HL-60 (cell line): ENCODE data around the gene SYP.

ENCODE experiments used
- DNase-seq, 2 experiments: peaks; one replicate each; pipeline ENCODE4 v3.0.0-alpha.2; 2010 to 2020; ENCODE audit warnings: low read depth in 1 of 2, low spot score in 1 of 2
- H3K27ac ChIP-seq: fragments of 250-450 bp; sonication (Bioruptor Pico); replicated peaks from 2 replicates; pipeline ENCODE4 v1.5.1; 2020; ENCODE audit warnings: mild to moderate bottlenecking, moderate library complexity
- H3K27me3 ChIP-seq: fragments of 250-450 bp; sonication (Bioruptor Pico); 2 replicates; pipeline ENCODE4 v1.5.1; 2021; ENCODE audit warnings: mild to moderate bottlenecking, moderate library complexity; ENCODE audit not compliant: insufficient read depth, poor library complexity, severe bottlenecking
- H3K4me3 ChIP-seq: replicated peaks from 2 replicates; pipeline ENCODE4 v1.5.1; 2011; ENCODE audit warnings: mild to moderate bottlenecking, control low read depth, low read length; ENCODE audit not compliant: insufficient read depth
- GABPA ChIP-seq: IDR thresholded peaks from 2 replicates; pipeline ENCODE4 v1.6.1; 2012; ENCODE audit warnings: low read depth
- POLR2AphosphoS5 ChIP-seq: IDR thresholded peaks from 2 replicates; pipeline ENCODE4 v1.6.1; 2012; ENCODE audit warnings: low read depth
- SPI1 ChIP-seq: IDR thresholded peaks from 2 replicates; pipeline ENCODE4 v1.6.1; 2012; ENCODE audit warnings: low read depth, mild to moderate bottlenecking, borderline replicate concordance
- TF ChIP-seq, protein P1 (sequence below): IDR thresholded peaks from 2 replicates; pipeline ENCODE4 v1.6.1; 2012; ENCODE audit warnings: low read depth; ENCODE audit not compliant: insufficient replicate concordance
- TF ChIP-seq, protein P2 (sequence below): IDR thresholded peaks from one replicate; pipeline ENCODE4 v1.5.1; 2011; ENCODE audit warnings: low read length, control low read depth, inconsistent platforms; ENCODE audit not compliant: insufficient read depth

SYP gene

DNA sequence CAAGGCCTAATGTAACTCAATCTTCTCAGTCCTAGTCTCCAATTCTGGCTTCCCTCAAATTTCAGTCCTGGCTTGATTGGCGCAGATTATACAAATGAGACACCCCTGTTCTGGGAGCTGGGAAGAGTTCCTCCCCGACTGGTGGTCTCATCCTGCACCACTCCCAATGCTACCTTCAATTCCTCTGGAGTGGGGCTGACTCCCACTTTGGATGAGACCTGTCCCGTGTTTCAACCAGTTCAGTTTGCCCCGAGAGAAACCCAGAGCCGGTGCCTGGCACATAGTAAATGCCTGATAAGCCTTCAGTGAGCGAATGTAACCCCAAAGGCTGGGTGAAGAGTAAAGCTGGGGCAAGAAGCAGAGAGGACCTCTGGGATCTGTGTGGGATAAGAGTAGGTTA lies 4.0 kb upstream of the SYP start:
- Histone ChIP-seq H3K4me3 (no peak overlapping the region), H3K27ac (no peak overlapping the region), H3K27me3 (no peaks in the 10 kb centered on the region)
- no peak for DNase-seq
- TF ChIP-seq, protein P1, sequence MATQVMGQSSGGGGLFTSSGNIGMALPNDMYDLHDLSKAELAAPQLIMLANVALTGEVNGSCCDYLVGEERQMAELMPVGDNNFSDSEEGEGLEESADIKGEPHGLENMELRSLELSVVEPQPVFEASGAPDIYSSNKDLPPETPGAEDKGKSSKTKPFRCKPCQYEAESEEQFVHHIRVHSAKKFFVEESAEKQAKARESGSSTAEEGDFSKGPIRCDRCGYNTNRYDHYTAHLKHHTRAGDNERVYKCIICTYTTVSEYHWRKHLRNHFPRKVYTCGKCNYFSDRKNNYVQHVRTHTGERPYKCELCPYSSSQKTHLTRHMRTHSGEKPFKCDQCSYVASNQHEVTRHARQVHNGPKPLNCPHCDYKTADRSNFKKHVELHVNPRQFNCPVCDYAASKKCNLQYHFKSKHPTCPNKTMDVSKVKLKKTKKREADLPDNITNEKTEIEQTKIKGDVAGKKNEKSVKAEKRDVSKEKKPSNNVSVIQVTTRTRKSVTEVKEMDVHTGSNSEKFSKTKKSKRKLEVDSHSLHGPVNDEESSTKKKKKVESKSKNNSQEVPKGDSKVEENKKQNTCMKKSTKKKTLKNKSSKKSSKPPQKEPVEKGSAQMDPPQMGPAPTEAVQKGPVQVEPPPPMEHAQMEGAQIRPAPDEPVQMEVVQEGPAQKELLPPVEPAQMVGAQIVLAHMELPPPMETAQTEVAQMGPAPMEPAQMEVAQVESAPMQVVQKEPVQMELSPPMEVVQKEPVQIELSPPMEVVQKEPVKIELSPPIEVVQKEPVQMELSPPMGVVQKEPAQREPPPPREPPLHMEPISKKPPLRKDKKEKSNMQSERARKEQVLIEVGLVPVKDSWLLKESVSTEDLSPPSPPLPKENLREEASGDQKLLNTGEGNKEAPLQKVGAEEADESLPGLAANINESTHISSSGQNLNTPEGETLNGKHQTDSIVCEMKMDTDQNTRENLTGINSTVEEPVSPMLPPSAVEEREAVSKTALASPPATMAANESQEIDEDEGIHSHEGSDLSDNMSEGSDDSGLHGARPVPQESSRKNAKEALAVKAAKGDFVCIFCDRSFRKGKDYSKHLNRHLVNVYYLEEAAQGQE: no peak
- TF ChIP-seq GABPA: no peak
- TF ChIP-seq POLR2AphosphoS5: no peak
- TF ChIP-seq, protein P2, sequence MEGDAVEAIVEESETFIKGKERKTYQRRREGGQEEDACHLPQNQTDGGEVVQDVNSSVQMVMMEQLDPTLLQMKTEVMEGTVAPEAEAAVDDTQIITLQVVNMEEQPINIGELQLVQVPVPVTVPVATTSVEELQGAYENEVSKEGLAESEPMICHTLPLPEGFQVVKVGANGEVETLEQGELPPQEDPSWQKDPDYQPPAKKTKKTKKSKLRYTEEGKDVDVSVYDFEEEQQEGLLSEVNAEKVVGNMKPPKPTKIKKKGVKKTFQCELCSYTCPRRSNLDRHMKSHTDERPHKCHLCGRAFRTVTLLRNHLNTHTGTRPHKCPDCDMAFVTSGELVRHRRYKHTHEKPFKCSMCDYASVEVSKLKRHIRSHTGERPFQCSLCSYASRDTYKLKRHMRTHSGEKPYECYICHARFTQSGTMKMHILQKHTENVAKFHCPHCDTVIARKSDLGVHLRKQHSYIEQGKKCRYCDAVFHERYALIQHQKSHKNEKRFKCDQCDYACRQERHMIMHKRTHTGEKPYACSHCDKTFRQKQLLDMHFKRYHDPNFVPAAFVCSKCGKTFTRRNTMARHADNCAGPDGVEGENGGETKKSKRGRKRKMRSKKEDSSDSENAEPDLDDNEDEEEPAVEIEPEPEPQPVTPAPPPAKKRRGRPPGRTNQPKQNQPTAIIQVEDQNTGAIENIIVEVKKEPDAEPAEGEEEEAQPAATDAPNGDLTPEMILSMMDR: no peak
- no peak for TF ChIP-seq SPI1

DNA sequence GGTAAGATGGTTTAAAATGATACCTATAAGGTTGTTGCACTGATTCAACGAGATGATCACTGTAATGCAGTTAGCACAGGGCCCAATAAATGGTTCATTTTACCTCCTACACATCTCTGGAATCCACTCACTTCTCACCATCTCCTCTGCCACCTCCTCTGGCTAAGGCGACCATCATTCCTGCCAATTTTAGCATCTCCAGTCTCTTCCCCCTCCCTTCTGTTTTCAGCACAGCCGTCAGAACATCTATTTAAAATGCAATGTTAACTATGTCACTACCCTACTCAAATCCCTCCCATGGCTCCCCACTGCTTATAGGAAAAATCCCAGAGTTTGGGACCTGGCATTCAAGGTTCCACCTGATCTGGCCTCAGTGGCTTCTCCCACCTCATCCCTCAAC lies 3.5 kb upstream of the SYP start:
- TF ChIP-seq, protein P2: no peak
- TF ChIP-seq SPI1 (no peak), GABPA (no peak), POLR2AphosphoS5 (no peak)
- TF ChIP-seq, protein P1: no peak
- Histone ChIP-seq H3K4me3 (no peak overlapping the region), H3K27ac (no peak overlapping the region), H3K27me3 (no peaks in the 10 kb centered on the region)
- no peak for DNase-seq

DNA sequence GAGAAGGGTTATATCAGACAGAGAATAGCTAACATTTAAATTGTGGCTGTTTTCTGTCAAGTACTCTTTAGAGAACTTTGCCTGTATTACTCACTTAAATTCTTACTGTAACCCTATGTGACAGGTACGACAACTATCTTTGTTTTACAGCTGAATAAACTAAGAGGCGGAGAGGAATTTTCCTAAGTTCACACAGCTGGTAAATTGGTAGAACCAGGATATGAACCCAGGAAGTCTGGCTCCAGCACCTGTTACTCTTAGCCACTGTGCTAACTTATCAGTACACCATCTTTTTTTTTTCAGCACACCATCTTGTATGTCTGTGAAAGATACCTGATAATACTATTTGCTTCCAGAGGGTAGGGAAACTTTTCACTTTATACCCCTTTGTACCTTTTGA lies 2.0 kb upstream of the SYP start:
- Histone ChIP-seq H3K27ac (no peak overlapping the region), H3K4me3 (no peak overlapping the region), H3K27me3 (no peaks in the 10 kb centered on the region)
- TF ChIP-seq, protein P1: no peak
- TF ChIP-seq, protein P2: no peak
- TF ChIP-seq POLR2AphosphoS5: no peak
- no peak for TF ChIP-seq GABPA
- TF ChIP-seq SPI1: no peak
- no peak for DNase-seq
